SK-N-SH treated with all-trans-retinoic acid at 6 μM for 48 hours (cell line): ENCODE measurements around the gene CCDC174.
"Not testable (repeated sequence)": the region's sequence is repeated elsewhere in the genome, so short reads cannot be mapped to it uniquely, and the experiment has no call there.

Experiments
- ATAC-seq: fragments of 200-7000 bp; cut with Tn5 transposase; 3 replicates; pipeline ENCODE4 v1.9.1; 2020; ENCODE audit warnings: mild to moderate bottlenecking, moderate library complexity
- ARNTL ChIP-seq: fragments of 450-650 bp; formaldehyde crosslinking; IDR thresholded peaks from 2 replicates; pipeline ENCODE4 v1.5.0; 2020; ENCODE audit warnings: low read depth, mild to moderate bottlenecking, moderate library complexity, borderline replicate concordance
- BACH2 ChIP-seq: fragments of 250-450 bp; sonication (Bioruptor Pico); IDR thresholded peaks from 2 replicates; pipeline ENCODE4 v1.9.0; 2021; ENCODE audit warnings: mild to moderate bottlenecking, borderline replicate concordance
- CREB5 ChIP-seq: fragments of 250-450 bp; sonication (Bioruptor Pico); IDR thresholded peaks from 2 replicates; pipeline ENCODE4 v1.5.1; 2020; ENCODE audit warnings: low read depth, mild to moderate bottlenecking, moderate library complexity
- CSDC2 ChIP-seq: fragments of 250-450 bp; sonication (Bioruptor Pico); IDR thresholded peaks from 2 replicates; pipeline ENCODE4 v1.5.0; 2020; ENCODE audit warnings: mild to moderate bottlenecking, moderate library complexity
- ESRRG ChIP-seq: fragments of 250-450 bp; sonication (Bioruptor Pico); IDR thresholded peaks from 2 replicates; pipeline ENCODE4 v1.6.1; 2021; ENCODE audit warnings: mild to moderate bottlenecking
- GLIS3 ChIP-seq: fragments of 250-450 bp; sonication (Bioruptor Pico); IDR thresholded peaks from 2 replicates; pipeline ENCODE4 v1.5.0; 2020; ENCODE audit warnings: mild to moderate bottlenecking, moderate library complexity
- ISL1 ChIP-seq: fragments of 250-450 bp; sonication (Bioruptor Pico); IDR thresholded peaks from 2 replicates; pipeline ENCODE4 v2.1.2; 2022; ENCODE audit warnings: mild to moderate bottlenecking, moderate library complexity
- OSR1 ChIP-seq: fragments of 250-450 bp; sonication (Bioruptor Pico); IDR thresholded peaks from 2 replicates; pipeline ENCODE4 v1.8.0; 2022; ENCODE audit warnings: moderate library complexity, mild to moderate bottlenecking, inconsistent platforms
- PPARA ChIP-seq: fragments of 250-450 bp; sonication (Bioruptor Pico); IDR thresholded peaks from 2 replicates; pipeline ENCODE4 v1.5.0; 2020; ENCODE audit warnings: mild to moderate bottlenecking, borderline replicate concordance
- RARB ChIP-seq: fragments of 250-450 bp; sonication (Bioruptor Pico); IDR thresholded peaks from 2 replicates; pipeline ENCODE4 v1.8.0; 2021; ENCODE audit warnings: mild to moderate bottlenecking, moderate library complexity
- SNAI2 ChIP-seq: fragments of 250-450 bp; sonication (Bioruptor Pico); IDR thresholded peaks from 2 replicates; pipeline ENCODE4 v1.5.0; 2020; ENCODE audit warnings: mild to moderate bottlenecking, moderate library complexity
- TCF4 ChIP-seq: fragments of 250-450 bp; sonication (Bioruptor Pico); IDR thresholded peaks from 2 replicates; pipeline ENCODE4 v1.8.0; 2021; ENCODE audit warnings: mild to moderate bottlenecking, moderate library complexity, borderline replicate concordance
- TOX ChIP-seq: fragments of 250-450 bp; sonication (Bioruptor Pico); IDR thresholded peaks from 2 replicates; pipeline ENCODE4 v1.8.0; 2021; ENCODE audit warnings: mild to moderate bottlenecking, moderate library complexity, borderline replicate concordance
- ZC3H10 ChIP-seq: fragments of 250-450 bp; sonication (Bioruptor Pico); IDR thresholded peaks from 2 replicates; pipeline ENCODE4 v1.5.1; 2021; ENCODE audit warnings: mild to moderate bottlenecking, moderate library complexity
- ZFP3 ChIP-seq: fragments of 250-450 bp; sonication (Bioruptor Pico); IDR thresholded peaks from 2 replicates; pipeline ENCODE4 v1.5.0; 2020; ENCODE audit warnings: mild to moderate bottlenecking, moderate library complexity
- ZFP30 ChIP-seq: fragments of 450-650 bp; formaldehyde crosslinking; IDR thresholded peaks from 2 replicates; pipeline ENCODE4 v1.5.0; 2022; ENCODE audit warnings: mild to moderate bottlenecking, moderate library complexity
- ZNF565 ChIP-seq: fragments of 450-650 bp; formaldehyde crosslinking; conservative IDR thresholded peaks from 2 replicates; pipeline ENCODE4 v1.5.0; 2020; ENCODE audit warnings: low read depth, mild to moderate bottlenecking, moderate library complexity
- ZNF70 ChIP-seq: fragments of 450-650 bp; formaldehyde crosslinking; IDR thresholded peaks from 2 replicates; pipeline ENCODE4 v1.5.0; 2020; ENCODE audit warnings: mild to moderate bottlenecking, moderate library complexity
- ZNF8 ChIP-seq: fragments of 450-650 bp; formaldehyde crosslinking; IDR thresholded peaks from 2 replicates; pipeline ENCODE4 v1.5.0; 2020; ENCODE audit warnings: mild to moderate bottlenecking, moderate library complexity
- TF ChIP-seq, protein P1 (sequence below): fragments of 250-450 bp; sonication (Bioruptor Pico); IDR thresholded peaks from 2 replicates; pipeline ENCODE4 v1.5.0; 2020; ENCODE audit warnings: mild to moderate bottlenecking, moderate library complexity
- TF ChIP-seq, protein P2 (sequence below): fragments of 250-450 bp; sonication (Bioruptor Pico); IDR thresholded peaks from 2 replicates; pipeline ENCODE4 v1.5.1; 2021; ENCODE audit warnings: mild to moderate bottlenecking, moderate library complexity
- TF ChIP-seq, protein P3 (sequence below): fragments of 250-450 bp; sonication (Bioruptor Pico); IDR thresholded peaks from 2 replicates; pipeline ENCODE4 v1.8.0; 2021; ENCODE audit warnings: low read depth, mild to moderate bottlenecking, moderate library complexity, borderline replicate concordance

CCDC174 gene

DNA sequence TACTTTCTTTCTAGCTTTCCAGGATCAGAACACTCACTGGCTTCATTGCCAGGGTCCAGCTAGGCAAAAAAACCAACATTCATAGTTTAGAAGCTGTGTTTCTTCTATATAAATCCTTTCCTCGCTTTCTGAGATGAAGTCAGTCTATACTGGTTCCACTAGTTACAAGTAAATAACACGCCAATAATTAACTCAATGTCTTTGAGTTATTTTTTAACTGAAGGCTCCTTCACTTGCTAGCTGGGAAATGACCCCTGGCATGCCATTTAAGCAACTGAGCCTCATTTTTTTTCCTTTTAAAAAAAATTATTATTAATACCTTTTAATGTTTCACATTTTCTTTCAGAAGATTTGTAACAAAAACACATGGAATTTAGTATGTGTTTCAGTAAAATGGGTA, 2.1 kb upstream of the CCDC174 start:
- no peak for ATAC-seq
- TF ChIP-seq SNAI2 (CRISPR knock-in tag), result no peak
- TF ChIP-seq BACH2 (CRISPR knock-in tag), result no peak
- TF ChIP-seq TCF4 (CRISPR knock-in tag), result no peak
- TF ChIP-seq ZNF70 (CRISPR knock-in tag), result no peak
- TF ChIP-seq ZFP3 (CRISPR knock-in tag), result no peak
- TF ChIP-seq ARNTL (CRISPR knock-in tag), result no peak
- TF ChIP-seq GLIS3 (CRISPR knock-in tag), result no peak
- TF ChIP-seq OSR1 (CRISPR knock-in tag), result no peak
- TF ChIP-seq CREB5 (CRISPR knock-in tag), result no peak
- TF ChIP-seq, all 23 proteins: peak for 0

GRCh38 chr3:14650193-14650592, 1.4 kb upstream of the CCDC174 start:
- TF ChIP-seq, protein P1, sequence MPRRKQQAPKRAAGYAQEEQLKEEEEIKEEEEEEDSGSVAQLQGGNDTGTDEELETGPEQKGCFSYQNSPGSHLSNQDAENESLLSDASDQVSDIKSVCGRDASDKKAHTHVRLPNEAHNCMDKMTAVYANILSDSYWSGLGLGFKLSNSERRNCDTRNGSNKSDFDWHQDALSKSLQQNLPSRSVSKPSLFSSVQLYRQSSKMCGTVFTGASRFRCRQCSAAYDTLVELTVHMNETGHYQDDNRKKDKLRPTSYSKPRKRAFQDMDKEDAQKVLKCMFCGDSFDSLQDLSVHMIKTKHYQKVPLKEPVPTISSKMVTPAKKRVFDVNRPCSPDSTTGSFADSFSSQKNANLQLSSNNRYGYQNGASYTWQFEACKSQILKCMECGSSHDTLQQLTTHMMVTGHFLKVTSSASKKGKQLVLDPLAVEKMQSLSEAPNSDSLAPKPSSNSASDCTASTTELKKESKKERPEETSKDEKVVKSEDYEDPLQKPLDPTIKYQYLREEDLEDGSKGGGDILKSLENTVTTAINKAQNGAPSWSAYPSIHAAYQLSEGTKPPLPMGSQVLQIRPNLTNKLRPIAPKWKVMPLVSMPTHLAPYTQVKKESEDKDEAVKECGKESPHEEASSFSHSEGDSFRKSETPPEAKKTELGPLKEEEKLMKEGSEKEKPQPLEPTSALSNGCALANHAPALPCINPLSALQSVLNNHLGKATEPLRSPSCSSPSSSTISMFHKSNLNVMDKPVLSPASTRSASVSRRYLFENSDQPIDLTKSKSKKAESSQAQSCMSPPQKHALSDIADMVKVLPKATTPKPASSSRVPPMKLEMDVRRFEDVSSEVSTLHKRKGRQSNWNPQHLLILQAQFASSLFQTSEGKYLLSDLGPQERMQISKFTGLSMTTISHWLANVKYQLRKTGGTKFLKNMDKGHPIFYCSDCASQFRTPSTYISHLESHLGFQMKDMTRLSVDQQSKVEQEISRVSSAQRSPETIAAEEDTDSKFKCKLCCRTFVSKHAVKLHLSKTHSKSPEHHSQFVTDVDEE (CRISPR knock-in tag), result no peak
- no peak for TF ChIP-seq GLIS3 (CRISPR knock-in tag)
- TF ChIP-seq CSDC2 (CRISPR knock-in tag), result no peak
- TF ChIP-seq, all 23 proteins: peak for 0
- no peak for ATAC-seq

DNA sequence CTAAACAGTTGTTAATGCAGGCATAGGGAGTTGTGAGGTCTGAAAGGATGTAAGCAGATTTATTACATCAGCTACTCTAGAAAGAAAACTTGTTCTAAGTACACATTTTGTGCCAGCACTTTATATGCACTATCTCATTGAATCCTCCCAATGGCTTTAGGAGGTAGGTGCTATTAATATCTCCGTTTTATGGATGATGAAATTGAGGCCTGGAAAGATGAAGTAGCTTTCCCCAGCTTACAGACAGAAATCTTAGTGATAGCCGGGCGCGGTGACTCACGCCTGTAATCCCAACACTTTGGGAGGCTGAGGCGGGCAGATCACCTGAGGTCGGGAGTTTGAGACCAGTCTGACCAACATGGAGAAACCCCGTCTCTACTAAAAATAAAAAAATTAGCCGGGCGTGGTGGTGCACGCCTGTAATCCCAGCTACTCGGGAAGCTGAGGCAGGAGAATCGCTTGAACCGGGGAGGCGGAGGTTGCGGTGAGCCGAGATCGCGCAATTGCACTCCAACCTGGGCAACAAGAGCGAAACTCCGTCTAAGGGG, 872 bp downstream of the CCDC174 start:
- ATAC-seq, result not testable (repeated sequence)

DNA sequence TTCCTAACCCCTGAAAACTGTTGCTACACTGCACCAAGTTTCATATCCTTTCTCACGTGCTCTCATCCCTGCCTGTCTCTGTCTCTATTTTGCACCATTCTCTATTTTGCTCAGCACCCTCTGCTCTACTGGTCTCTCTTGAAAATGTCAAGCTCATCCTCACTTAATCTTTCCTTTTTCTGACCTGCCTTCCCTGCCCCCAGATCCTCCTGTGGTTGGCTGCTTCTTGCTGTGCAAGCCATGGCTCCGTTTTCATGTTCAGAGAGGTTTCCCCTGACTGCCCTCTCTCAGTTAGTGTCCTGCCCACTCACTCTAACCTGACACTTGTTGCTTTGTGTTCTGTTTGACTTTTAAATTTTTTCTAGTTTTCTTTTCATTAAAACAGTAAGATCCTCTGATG, 6.0 kb downstream of the CCDC174 start:
- TF ChIP-seq GLIS3 (CRISPR knock-in tag) (no peak), OSR1 (CRISPR knock-in tag) (no peak), BACH2 (CRISPR knock-in tag) (no peak), ZNF565 (no peak)
- TF ChIP-seq, protein P1 (CRISPR knock-in tag), result no peak
- ATAC-seq, result no peak

- no peak for ATAC-seq
- TF ChIP-seq, protein P2, sequence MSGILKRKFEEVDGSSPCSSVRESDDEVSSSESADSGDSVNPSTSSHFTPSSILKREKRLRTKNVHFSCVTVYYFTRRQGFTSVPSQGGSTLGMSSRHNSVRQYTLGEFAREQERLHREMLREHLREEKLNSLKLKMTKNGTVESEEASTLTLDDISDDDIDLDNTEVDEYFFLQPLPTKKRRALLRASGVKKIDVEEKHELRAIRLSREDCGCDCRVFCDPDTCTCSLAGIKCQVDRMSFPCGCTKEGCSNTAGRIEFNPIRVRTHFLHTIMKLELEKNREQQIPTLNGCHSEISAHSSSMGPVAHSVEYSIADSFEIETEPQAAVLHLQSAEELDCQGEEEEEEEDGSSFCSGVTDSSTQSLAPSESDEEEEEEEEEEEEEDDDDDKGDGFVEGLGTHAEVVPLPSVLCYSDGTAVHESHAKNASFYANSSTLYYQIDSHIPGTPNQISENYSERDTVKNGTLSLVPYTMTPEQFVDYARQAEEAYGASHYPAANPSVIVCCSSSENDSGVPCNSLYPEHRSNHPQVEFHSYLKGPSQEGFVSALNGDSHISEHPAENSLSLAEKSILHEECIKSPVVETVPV, result no peak
- TF ChIP-seq SNAI2 (CRISPR knock-in tag), result no peak
- TF ChIP-seq TCF4 (CRISPR knock-in tag), result no peak
- TF ChIP-seq PPARA (CRISPR knock-in tag), result no peak
- no peak for TF ChIP-seq ZNF565
- no peak for TF ChIP-seq ZNF8 (CRISPR knock-in tag)
- no peak for TF ChIP-seq CSDC2 (CRISPR knock-in tag)
- TF ChIP-seq BACH2 (CRISPR knock-in tag), result no peak
- TF ChIP-seq ZC3H10, result no peak
- no peak for TF ChIP-seq ISL1 (CRISPR knock-in tag)
- no peak for TF ChIP-seq ZFP30 (CRISPR knock-in tag)
- no peak for TF ChIP-seq ZFP3 (CRISPR knock-in tag)
- no peak for TF ChIP-seq ESRRG
- no peak for TF ChIP-seq CREB5 (CRISPR knock-in tag)
- no peak for TF ChIP-seq RARB (CRISPR knock-in tag)
- TF ChIP-seq GLIS3 (CRISPR knock-in tag), result no peak
- no peak for TF ChIP-seq ARNTL (CRISPR knock-in tag)
- no peak for TF ChIP-seq TOX (CRISPR knock-in tag)
- TF ChIP-seq, protein P3, sequence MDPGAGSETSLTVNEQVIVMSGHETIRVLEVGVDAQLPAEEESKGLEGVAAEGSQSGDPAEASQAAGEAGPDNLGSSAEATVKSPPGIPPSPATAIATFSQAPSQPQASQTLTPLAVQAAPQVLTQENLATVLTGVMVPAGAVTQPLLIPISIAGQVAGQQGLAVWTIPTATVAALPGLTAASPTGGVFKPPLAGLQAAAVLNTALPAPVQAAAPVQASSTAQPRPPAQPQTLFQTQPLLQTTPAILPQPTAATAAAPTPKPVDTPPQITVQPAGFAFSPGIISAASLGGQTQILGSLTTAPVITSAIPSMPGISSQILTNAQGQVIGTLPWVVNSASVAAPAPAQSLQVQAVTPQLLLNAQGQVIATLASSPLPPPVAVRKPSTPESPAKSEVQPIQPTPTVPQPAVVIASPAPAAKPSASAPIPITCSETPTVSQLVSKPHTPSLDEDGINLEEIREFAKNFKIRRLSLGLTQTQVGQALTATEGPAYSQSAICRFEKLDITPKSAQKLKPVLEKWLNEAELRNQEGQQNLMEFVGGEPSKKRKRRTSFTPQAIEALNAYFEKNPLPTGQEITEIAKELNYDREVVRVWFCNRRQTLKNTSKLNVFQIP (CRISPR knock-in tag), result no peak
Measured at GRCh38 chr3:14658978-14659377, 7.4 kb downstream of the CCDC174 start.
